HG03097 (cell line): ENCODE results near the gene CENPI.
"Not testable (repeated sequence)": the region's sequence is repeated elsewhere in the genome, so short reads cannot be mapped to it uniquely, and the experiment has no call there.

ENCODE experiments used
- ATAC-seq: cut with Tn5 transposase; IDR thresholded peaks from one replicate; pipeline ENCODE4 v1.9.1; 2021; ENCODE audit not compliant: unreplicated experiment, low FRiP score

Gene CENPI

GRCh38 chrX:101097546-101098453 is at the start of gene CENPI:
TSS of gene CENPI (plus strand) at chrX:101098204. CDS start at chrX:101101071, 2,867 bp downstream.
- peak; percentile 99 for ATAC-seq

DNA sequence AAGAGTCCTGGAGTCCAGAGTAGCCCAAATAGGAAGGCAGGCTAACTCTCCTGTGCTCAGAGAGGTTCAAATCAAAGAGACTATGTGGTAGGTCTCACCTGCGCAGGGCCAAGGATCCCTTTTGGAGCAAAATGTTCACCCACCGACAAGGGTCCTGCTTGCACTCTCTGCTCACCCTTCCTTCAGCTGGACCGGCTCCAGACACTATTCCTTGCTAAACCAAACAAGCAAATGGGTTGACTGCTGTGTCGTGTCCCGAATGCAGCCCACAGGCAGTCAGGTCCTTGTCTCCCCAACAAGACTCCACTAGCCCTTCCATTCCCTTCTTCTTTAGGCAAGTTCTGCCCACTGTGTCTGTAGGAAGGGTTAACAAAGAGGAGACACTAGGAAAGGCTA is 46.9 kb upstream of the CENPI start:
- ATAC-seq = peak; percentile 3

DNA sequence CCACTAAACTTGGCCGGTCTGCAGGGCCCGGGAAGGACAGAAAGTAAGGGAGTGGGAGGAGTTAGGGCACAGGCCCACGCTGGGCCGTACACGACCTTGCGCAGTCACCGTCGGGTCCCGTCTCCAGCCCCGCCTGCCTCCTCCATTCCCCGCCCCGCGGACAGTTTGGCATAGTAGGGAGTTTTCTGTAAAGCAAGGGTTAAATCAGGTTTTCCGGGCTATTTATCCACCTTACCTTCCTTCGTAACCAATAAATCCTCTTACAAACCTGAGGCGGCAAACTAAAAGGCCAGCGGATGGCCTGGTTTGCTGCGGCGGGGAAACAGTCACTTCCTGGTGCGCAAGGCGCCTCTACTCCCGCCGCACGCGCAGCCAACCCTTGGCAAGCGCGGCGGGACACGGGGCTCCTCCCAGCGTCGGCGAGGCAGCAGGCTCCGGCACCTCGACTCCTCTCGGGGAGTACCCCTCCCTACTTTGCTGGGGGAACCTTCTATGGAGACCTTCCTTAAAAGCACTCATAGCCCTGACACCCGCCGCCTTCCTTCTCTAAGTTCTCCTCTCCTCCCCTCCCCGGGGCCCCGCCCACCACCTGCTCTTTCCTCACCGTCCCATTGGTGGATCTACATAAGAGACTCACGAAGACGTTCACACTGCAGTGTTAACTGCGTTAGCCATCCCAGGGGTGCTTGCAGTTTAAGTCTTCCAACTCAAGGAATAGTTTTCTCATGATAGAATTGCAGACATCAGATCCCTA is 46.3 kb upstream of the CENPI start, which contains the start of gene TRMT2B:
Gene TRMT2B, minus strand, starts transcription at position 563 of the 754 bp plus-strand sequence. CDS start 9,822 bp downstream, outside the sequence.
- ATAC-seq = peak; percentile 87

GRCh38 chrX:101056551-101056950 is 41.5 kb upstream of the CENPI start:
- not testable (repeated sequence) for ATAC-seq

- ATAC-seq = peak; percentile 77
Observed at GRCh38 chrX:101057093-101057714, 40.8 kb upstream of the CENPI start.

- no peak for ATAC-seq
Observed at GRCh38 chrX:101062176-101062575, 35.8 kb upstream of the CENPI start.

- no peak for ATAC-seq
Observed at GRCh38 chrX:101071582-101071981, 26.4 kb upstream of the CENPI start.

GRCh38 chrX:101078716-101079598 is 19.0 kb upstream of the CENPI start, which contains the start of gene TMEM35A:
TSS of gene TMEM35A (plus strand) at chrX:101078879. CDS start at chrX:101079003, 124 bp downstream.
- ATAC-seq = no peak

DNA sequence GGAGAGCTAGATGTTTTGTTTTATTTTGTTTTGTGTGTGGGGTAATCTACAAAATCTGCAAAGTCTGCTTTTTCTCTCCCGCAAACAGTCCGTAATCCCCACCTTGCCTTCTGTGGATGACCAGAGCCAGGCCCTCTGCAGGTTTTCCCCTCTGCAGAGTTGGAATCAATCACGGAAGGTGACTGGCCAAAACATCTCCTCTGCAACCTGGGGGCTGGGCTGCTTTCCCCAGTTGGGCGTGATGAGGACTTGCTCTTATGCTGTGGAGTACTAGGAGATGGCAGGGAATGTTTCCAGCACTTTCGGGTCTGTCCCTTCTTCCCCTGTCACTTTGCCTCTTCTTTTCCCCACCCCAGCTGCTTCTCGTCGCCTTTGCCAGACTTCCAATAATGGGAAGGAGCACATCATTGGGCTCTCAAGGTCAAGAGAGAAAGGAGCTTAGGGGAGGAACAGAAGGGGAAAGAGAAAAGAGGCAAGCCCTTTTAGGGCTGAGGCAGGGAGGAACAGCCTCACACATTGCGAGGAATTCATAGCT is 18.2 kb upstream of the CENPI start:
- no peak for ATAC-seq

DNA sequence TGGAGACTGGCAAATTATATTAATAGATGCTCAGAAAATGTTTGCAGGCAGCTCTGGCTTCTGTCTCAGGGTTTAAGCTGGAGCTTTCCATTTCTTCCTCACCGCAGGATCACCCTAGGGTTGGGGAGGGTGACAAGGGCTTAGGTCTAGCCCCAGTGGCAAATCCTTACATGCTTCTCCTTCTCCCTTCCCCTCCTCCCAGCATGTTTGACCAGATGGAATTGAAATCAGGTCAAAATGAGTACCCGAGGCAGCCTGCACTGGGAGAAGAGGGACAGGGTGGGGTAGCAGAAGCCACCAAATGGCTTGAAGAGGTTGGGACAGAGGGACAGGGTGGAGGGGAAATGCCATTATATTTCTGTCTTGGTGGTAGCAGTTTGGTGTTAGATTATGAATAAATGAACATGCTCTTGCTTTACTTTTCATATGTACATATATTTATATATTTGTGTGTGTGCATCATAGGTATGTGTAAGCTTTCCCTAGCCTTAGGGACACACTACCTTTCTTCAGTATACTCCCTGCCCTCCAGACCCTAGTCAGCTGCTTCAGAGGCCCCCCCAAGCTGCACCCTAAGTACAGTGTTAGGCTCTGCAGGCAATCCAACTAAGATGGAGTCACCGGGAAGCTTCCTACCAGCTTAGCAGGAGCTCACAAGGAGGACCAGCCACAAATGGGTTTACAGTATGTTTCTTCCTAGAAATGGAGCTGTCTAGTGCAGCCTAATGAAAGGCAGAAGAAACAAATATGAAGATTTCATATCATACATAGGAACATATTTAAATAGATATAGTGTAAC is 17.5 kb upstream of the CENPI start:
- no peak for ATAC-seq

DNA sequence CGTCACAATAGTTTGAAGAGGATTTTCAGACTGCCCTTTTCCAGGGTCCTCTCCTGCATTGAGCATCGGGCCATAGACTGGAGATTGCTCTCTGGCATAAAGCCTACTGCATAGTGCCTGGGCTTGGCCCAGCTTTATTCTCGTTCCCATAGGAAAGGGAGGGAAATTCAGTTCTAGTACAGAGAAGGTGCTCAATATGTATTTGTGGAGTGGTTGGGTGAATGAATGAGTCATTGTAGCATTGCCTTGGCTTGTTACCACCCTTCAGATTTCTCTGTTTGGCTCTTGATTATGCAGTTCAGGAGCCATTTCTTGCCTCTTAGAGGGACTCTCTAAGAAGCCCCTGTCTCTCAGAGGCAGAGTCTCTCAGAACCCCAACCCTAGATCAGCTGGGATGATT is 16.8 kb upstream of the CENPI start:
- ATAC-seq = no peak

- ATAC-seq = no peak
Observed at GRCh38 chrX:101091817-101092216, 6.2 kb upstream of the CENPI start.

- no peak for ATAC-seq
Observed at GRCh38 chrX:101108284-101108683, 10.3 kb downstream of the CENPI start.

DNA sequence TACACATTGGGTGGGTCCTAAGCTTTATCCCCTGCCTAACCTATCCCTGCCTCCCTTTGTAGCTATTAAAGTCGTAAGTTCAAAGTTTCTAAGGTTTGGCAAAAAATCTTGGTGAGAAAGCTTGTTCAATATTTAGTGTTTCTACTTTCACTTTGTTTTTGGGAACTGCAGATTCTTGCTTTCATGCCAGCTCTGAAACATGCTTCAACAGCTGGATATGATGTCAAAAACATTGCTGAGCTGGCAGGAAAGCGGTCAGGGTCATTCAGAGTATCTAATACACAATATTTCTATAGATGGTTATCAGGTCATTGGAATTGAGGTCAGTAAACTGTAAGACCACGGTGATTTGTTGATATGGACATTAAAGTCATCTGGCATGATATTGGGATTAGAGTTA is 19.7 kb downstream of the CENPI start:
- ATAC-seq = no peak

DNA sequence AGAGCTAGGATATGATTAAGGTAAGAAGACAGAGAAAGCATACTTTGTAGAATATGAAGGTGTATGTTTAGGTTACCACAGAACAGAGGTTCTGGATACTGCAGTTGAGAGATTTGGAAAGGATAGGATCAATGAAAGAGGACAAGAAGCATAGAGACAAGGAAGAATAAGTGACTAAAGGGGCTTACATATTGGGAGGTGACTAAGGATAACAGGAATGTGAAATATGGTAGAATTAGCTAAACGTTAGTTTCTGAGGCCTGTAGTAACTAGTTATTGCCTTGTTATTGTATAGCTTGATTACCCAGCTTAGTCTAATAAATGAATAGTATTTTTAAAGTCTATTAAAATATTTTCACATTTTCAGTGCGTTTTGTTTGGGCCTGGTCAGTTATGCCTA is 38.2 kb downstream of the CENPI start:
- no peak for ATAC-seq
